ENCODE results near the gene ADAMTSL2.

The ADAMTSL2 gene

GRCh38 chr9:133573791-133574515 is 39.4 kb downstream of the ADAMTSL2 start:
- no peak for FAIRE-seq
- no peak for DNase-seq (ENCODE audit: low spot score)

GRCh38 chr9:133574771-133575170 is 40.3 kb downstream of the ADAMTSL2 start:
- no peak for FAIRE-seq

GRCh38 chr9:133575186-133576030 is 40.9 kb downstream of the ADAMTSL2 start:
- FAIRE-seq (no peak), DNase-seq (ENCODE audit: low spot score) (no peak)

More at GRCh38 chr9:133574771-133575170, 40.3 kb downstream of the ADAMTSL2 start:
- no peak for DNase-seq (ENCODE audit: low spot score)

DNA sequence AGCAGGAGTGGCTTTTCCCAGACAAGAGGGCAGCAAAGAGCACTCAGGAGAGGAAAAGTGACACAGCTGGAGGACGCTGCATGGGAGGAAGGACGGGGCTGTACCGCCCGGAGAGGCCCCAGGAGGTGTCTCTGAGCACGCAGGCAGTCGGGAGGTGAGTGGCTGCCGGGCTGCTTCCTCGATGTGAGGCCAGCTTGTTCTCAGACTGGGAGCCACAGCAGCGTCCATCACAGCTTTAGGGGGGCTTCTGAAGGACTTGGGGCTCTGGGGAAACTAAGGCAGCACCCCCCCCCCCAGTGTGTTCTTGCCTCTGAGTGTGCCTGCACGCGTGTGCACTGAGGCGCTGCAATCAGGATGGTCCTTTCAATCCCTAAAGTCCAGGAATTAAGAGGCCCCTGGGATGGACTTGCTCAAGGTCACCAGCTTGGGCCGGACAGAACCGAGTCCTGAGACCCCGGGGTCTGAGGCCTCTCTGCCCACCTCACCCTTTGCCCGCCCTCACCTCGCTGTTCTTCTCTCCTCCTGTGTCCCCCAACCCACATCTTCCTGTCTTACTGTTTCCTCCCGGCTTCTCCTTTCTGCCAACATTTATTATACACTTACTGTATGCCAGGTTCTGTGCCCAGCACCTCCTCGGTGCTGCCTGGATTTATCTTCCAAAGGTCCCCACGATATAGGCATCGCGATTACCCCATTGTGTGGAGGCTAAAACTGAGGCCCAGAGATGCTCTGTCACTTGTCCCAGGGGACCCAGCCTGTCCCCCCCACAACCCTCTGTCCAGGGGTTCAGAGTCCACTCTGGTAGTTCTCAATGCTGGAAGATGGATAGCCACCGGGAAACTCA is 41.7 kb downstream of the ADAMTSL2 start:
- no peak for DNase-seq (ENCODE audit: low spot score)
- FAIRE-seq: no peak

- FAIRE-seq (no peak), DNase-seq (ENCODE audit: low spot score) (no peak)
These were observed 42.6 kb downstream of the ADAMTSL2 start for GRCh38 chr9:133576875-133577736.

GRCh38 chr9:133577737-133578112 is 43.2 kb downstream of the ADAMTSL2 start:
- FAIRE-seq: no peak

GRCh38 chr9:133578524-133579441 is 44.3 kb downstream of the ADAMTSL2 start:
- no peak for DNase-seq (ENCODE audit: low spot score)
- FAIRE-seq: no peak

More at GRCh38 chr9:133577737-133578112, 43.2 kb downstream of the ADAMTSL2 start:
- no peak for DNase-seq (ENCODE audit: low spot score)

DNA sequence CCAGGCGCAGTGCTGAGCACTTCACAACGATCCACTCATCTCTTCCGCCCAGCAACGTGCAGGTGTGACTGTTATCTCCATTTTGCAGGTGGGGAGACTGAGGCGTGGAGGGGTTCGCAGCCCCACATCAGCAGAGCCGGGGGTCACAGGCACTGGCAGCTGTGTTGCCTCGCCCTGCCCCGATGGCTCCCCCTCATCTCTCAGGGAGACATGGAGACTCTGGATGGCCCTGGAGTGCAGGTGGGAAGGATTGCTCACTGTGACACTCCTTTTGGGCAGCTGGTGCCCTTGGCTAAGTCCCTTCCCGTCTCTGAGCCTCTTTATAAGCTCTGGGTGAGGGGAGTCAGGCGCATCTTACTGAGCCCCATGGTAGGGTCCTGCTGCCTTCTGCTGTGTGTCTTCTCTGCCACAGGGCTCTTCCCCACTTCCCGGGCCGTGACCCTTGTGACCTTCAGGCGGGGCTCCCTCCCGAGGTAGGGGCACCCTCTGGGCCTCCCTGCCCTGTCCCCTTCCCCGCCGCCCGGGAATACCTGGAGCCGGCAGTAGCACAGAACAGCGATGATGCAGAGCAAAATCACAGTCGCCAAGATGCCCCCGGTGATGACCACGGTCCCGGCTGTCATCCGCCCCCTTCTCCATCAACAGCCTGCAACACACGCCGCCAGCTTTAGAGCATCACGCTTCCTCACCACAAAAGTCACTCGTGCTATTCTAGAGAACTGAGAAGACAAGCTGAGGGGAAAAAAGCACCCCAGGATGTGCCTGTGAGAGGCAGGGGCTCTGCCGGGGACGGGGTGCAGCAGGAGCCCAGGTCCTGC is 45.3 kb downstream of the ADAMTSL2 start:
- DNase-seq (ENCODE audit: low spot score): no peak
- FAIRE-seq: no peak

DNA sequence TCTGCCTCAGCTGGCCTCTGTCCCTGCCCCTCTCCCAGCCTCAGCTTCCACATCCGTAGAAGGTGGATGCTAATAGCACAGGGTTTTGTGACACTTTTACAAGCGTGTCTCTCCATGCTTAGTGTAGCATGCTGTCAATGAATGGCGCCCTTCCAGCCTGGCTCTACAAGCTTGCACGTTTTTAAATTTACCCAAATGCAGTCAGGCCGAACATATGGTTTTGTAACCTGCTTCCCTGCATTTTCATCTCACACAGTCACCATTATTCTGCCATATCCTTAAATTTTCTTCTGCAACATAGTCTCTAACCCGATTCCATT is 45.9 kb downstream of the ADAMTSL2 start:
- FAIRE-seq: no peak
- no peak for DNase-seq (ENCODE audit: low spot score)

DNA sequence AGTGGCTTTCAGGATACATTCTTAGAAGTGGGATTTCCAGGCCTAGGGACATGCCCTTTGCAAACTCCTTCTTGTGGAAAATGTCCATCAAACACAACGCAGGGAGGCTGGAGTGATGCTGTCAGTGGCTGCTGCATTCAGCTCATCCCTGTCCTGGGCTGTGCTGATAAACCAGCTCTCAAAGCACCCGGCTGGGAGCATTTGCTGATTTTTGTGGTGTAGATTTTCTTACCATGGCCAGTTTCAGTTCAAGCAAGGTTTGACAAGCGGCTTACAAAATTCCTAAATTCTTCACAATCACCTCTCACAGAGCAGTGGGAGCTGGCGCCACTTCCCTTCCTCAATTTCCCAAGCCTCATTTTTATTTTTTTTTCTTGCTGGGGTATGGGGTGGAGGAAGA is 46.5 kb downstream of the ADAMTSL2 start:
- no peak for FAIRE-seq
- DNase-seq (ENCODE audit: low spot score): no peak

GRCh38 chr9:133581513-133582343 is 47.2 kb downstream of the ADAMTSL2 start:
- DNase-seq (ENCODE audit: low spot score): no peak
- no peak for FAIRE-seq

DNA sequence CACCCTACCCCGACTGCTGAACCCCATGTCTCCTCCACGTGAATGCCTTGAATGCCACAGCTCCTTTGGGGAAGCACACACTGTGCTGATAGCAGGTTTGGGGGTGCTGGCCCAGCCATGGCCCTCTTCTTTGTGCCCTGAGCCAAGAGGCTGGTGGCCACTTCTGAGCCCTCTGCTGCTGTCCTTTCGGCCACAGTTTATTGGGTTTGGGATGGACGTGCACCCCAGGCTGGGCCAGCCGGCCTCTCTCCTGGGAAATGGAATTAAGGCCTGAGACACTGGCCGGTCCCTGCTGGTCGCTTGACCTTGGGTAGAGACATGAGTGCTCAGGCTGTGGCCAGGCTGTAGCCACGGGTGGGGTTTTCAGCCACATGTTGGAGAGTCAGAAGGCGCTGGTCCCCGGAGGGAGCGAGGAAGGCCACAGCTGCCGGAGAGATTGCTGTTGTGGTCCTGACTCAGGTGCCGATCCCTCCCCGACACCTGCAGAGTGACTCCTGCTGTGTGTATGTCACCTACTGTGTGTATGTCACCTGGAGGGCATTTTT is 48.1 kb downstream of the ADAMTSL2 start:
- FAIRE-seq (no peak), DNase-seq (ENCODE audit: low spot score) (no peak)

- FAIRE-seq: no peak
- no peak for DNase-seq (ENCODE audit: low spot score)
These were observed 48.6 kb downstream of the ADAMTSL2 start for GRCh38 chr9:133583111-133583510.

GRCh38 chr9:133583586-133583985 is 49.1 kb downstream of the ADAMTSL2 start:
- FAIRE-seq (no peak), DNase-seq (ENCODE audit: low spot score) (no peak)

DNA sequence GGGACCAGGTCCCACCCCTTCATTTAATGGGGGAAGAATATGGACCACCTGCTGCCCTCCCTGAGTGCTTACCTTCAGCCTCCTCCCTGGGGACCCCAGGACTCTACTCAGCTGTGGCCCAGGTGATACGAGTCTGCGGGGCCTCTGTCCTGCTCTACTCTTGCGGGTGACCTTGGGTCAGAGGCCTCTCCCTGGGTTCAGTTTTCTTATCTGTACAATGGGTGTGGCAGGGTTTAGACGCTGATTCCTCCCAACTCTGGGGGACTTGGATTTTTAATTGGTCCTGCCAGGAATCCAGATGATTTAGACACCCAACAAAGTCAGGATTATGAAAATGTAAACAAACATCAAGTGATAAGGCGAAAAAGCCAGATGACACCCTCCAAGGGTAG is 49.7 kb downstream of the ADAMTSL2 start:
- no peak for DNase-seq (ENCODE audit: low spot score)
- FAIRE-seq: no peak

DNA sequence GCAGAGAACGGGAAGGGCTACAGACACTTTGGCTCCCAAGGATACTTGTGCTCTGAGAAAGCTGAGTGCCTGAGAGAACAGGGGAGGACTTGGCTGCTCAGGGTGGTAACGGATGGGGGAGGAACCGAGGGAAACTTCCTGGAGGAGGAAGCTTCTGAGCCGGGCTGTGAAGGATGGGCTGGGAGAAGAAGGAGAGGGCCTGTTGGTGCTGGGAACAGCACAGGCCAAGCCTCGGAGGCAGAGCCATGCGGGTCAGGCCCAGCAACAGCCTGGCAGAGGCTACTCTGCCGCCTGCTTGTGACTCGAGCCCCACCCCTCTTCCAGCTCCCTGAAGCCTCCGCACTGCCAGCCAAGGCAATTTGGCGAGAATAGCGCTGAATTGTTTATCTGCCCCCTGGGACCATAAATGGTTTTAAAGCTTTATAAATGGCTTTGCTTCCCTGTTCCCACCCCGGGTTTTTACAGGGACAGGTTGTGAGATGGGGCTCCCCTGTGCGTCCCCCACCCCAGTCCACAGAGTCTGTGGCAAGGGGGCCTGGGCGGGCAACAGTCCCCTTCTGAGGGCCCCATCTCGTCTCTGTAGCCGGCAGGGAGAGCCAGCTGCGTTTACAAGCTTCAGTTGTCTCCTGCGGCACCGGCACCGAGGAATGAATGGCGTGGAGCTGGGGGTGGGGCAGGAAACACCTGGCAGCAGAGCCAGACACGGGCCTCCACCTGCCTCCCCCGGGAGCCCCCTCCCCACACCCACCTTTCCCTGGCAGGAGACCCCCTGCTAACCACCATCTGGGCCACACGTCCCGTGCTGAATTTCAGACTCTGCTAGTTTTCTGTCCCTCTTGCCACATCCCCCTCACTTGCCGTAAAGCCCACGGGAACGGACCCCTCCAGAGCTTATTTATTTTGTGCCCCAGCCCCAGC is 50.3 kb downstream of the ADAMTSL2 start:
- DNase-seq (ENCODE audit: low spot score): no peak
- no peak for FAIRE-seq
